ENCODE data around the gene S100P.

- TF ChIP-seq POLR2A (IDR thresholded peaks at IDR 0.05), result no peak
- no peak for TF ChIP-seq CTCF (IDR thresholded peaks at IDR 0.05)
Measured at GRCh38 chr4:6689506-6689960, 4.1 kb upstream of the S100P start.
